Upper lobe of left lung (tissue), 6 donors: Measurements from ENCODE around the gene HOMER1. TPM values are rescaled to one million over a fixed set of nuclear protein-coding genes. Genes with fewer than 3 reads are reported as not detected.

Experiments
- ATAC-seq, 2 donors: fragments of 200-7000 bp; cut with Tn5 transposase; one replicate each; pipeline ENCODE4 v1.9.1; 2022; ENCODE audit warnings: mild to moderate bottlenecking in 2 of 2, moderate library complexity in 2 of 2; ENCODE audit not compliant: low FRiP score in 2 of 2
- DNase-seq, 2 donors: peaks; one replicate each; pipeline ENCODE4 v3.0.0-alpha.2; 2019 to 2020
- H3K27ac ChIP-seq, 4 donors: fragments of 200-600 bp; sonication (generic); one replicate each; pipeline ENCODE4 v1.5.1; 2016 to 2019
- H3K27me3 ChIP-seq, 4 donors: fragments of 200-600 bp; sonication (generic); one replicate each; pipeline ENCODE4 v1.5.1; 2017 to 2019
- H3K36me3 ChIP-seq, 4 donors: fragments of 200-600 bp; sonication (generic); one replicate each; pipeline ENCODE4 v1.5.1; 2016 to 2019
- H3K4me1 ChIP-seq, 4 donors: fragments of 200-600 bp; sonication (generic); one replicate each; pipeline ENCODE4 v1.5.1; 2018 to 2019
- H3K4me3 ChIP-seq, 4 donors: fragments of 200-600 bp; sonication (generic); one replicate each; pipeline ENCODE4 v1.5.1; 2017 to 2019; ENCODE audit warnings: mild to moderate bottlenecking in 2 of 4, moderate library complexity in 1 of 4
- H3K9me3 ChIP-seq, 4 donors: fragments of 200-600 bp; sonication (generic); one replicate each; pipeline ENCODE4 v1.5.1; 2018 to 2019
- EP300 ChIP-seq, 4 donors: sonication (generic); formaldehyde crosslinking; IDR thresholded peaks; one replicate each; pipeline ENCODE4 v1.5.1; 2017; ENCODE audit warnings: antibody characterized with exemption in 4 of 4, control low read depth in 2 of 4
- POLR2A ChIP-seq, 4 donors: fragments of 450-650 bp; IDR thresholded peaks; one replicate each; pipeline ENCODE4 v1.5.1; 2016 to 2017; ENCODE audit warnings: antibody characterized with exemption in 4 of 4, mild to moderate bottlenecking in 2 of 4
- POLR2AphosphoS5 ChIP-seq, 2 donors: sonication (generic); formaldehyde crosslinking; IDR thresholded peaks; one replicate each; pipeline ENCODE4 v1.5.1; 2017; ENCODE audit warnings: antibody characterized with exemption in 2 of 2
- WGBS, 2 donors: methylation state at CpG; one replicate each; pipeline ENCODE4 v1.1.5; 2017 to 2018; 5-methylcytosine and 5-hydroxymethylcytosine counted together
- total RNA-seq, 6 donors: library from RNA; depleted of rRNA in 4 of 6; stranded (reverse); fragments of >200 nt in 4 of 6; gene quantifications; one replicate each; pipeline versions ENCODE4 v1.1.0 to v1.2.1, GENCODE V29; 2016 to 2021
- TF ChIP-seq, protein P1 (sequence below), 6 experiments: fragments of 450-650 bp in 4 of 6; fragments of 200-600 bp in 2 of 6; sonication (generic) in 2 of 6; IDR thresholded peaks; one replicate each; pipeline ENCODE4 v1.5.1; 2016 to 2019; ENCODE audit warnings: antibody characterized with exemption in 6 of 6
- donor health status: DM: no; HTN: no; CAD: no; lungs with moderate emphysema.
- donor health status: DM: no; HTN: yes; CAD: no; lungs with severe emphysema.

HOMER1 gene
- total RNA-seq, 6 donors from 2014 or later, result 5.2 to 22.0 (median 9.7) TPM

DNA sequence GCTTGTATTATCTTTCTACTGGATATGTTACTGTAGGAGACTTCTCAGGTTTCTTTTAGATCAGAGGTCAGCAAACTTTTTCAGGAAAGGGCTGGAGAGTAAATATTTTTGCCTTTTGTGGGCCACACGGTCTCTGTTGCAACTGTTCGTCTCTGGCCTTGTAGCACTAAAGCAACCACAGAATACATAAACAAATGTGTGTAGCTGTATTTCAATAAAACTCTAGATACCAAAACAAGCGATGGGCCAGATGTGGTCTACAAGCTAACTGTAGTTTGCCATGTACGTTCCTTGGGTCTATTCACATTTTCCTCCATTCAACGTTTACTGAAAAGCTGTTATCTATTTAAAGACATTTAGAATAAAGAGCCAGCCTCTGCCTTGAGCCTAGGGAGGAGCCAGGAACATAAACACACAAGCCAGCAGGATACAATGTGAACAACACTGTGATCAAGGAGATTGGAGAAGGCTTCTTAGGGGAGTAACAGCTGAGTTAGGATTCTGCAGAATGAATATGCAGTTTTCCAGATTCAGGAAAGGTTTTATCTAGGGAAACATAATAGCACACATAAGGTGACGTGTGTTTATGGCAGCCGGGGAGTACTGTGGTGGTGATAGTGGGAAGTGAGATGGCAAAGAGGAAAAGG is 33.0 kb upstream of the HOMER1 start:
- TF ChIP-seq POLR2A (IDR thresholded peaks at IDR 0.05) (no peak), POLR2AphosphoS5 (IDR thresholded peaks at IDR 0.05) (no peak), EP300 (IDR thresholded peaks at IDR 0.05) (no peak)
- TF ChIP-seq, protein P1, sequence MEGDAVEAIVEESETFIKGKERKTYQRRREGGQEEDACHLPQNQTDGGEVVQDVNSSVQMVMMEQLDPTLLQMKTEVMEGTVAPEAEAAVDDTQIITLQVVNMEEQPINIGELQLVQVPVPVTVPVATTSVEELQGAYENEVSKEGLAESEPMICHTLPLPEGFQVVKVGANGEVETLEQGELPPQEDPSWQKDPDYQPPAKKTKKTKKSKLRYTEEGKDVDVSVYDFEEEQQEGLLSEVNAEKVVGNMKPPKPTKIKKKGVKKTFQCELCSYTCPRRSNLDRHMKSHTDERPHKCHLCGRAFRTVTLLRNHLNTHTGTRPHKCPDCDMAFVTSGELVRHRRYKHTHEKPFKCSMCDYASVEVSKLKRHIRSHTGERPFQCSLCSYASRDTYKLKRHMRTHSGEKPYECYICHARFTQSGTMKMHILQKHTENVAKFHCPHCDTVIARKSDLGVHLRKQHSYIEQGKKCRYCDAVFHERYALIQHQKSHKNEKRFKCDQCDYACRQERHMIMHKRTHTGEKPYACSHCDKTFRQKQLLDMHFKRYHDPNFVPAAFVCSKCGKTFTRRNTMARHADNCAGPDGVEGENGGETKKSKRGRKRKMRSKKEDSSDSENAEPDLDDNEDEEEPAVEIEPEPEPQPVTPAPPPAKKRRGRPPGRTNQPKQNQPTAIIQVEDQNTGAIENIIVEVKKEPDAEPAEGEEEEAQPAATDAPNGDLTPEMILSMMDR (IDR thresholded peaks at IDR 0.05), result no peak
- no peak for ATAC-seq
- Histone ChIP-seq H3K27me3 (no peaks in the 10 kb centered on the region), H3K4me3 (no peak overlapping the region), H3K9me3 (no peaks in the 10 kb centered on the region), H3K27ac (peak overlapping the region in 3 of 4 donors; percentile 2 to 58 (median 38)), H3K36me3 (no peaks in the 10 kb centered on the region), H3K4me1 (peaks cover 0 to 11% (median 0%) of the 10 kb centered on the region in 4 donors)
- DNase-seq, result no peak
- 51 to 65% methylated on average over 7 of the region's 7 CpGs for WGBS, 2 donors

DNA sequence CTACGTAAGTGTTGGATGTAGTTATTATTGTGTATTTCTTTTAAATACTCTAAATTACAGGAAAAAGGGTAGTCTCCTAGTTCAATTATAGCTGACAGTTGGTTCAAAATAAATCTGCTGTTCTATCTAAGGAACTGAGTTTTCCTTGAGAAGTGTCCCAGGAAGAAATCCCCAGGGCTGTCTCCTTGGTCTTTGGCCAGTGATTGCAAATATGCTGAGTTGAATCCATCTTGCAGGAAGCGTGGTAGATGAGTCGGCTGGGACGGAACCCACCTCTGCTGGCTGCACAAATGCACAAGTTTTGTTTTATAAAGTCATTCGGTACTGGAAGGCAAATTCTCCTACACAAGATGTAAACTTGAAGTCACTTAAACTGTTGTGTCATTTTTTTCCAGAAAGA is 30.2 kb upstream of the HOMER1 start:
- no peak for DNase-seq
- ATAC-seq, result no peak
- Histone ChIP-seq H3K27me3 (no peaks in the 10 kb centered on the region), H3K36me3 (no peaks in the 10 kb centered on the region), H3K9me3 (no peaks in the 10 kb centered on the region), H3K4me1 (peaks cover 0 to 11% (median 0%) of the 10 kb centered on the region in 4 donors), H3K27ac (no peak overlapping the region), H3K4me3 (no peak overlapping the region)
- TF ChIP-seq POLR2A (IDR thresholded peaks at IDR 0.05), result no peak
- no peak for TF ChIP-seq EP300 (IDR thresholded peaks at IDR 0.05)
- TF ChIP-seq POLR2AphosphoS5 (IDR thresholded peaks at IDR 0.05), result no peak
- TF ChIP-seq, protein P1 (IDR thresholded peaks at IDR 0.05), result no peak
- WGBS, 2 donors, result 85 to 86% methylated on average over 5 of the region's 5 CpGs

DNA sequence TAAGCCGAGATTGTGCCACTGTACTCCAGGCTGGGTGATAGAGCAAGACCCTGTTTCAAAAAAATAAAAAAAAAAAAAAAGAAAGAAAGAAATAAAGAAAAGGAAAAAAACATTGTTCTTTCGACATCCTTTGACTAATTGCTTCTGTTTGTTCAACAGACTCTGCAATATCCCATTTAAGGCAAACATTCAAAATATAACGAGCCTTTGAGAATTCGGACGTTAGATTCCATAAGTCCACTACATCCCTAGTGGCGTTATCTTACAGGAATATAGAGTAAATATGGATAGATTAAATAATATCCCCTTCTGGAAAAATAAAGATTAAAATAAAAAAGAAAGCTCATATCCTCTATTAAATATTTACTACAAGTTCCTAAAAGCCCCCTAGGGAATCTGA is 27.0 kb upstream of the HOMER1 start:
- 79 to 80% methylated on average over 6 of the region's 6 CpGs for WGBS, 2 donors
- TF ChIP-seq, protein P1 (IDR thresholded peaks at IDR 0.05), result no peak
- no peak for TF ChIP-seq POLR2AphosphoS5 (IDR thresholded peaks at IDR 0.05)
- TF ChIP-seq EP300 (IDR thresholded peaks at IDR 0.05), result no peak
- no peak for TF ChIP-seq POLR2A (IDR thresholded peaks at IDR 0.05)
- no peak overlapping the region for H3K27ac ChIP-seq
- no peaks in the 10 kb centered on the region for H3K27me3 ChIP-seq
- ATAC-seq (no peak), DNase-seq (no peak)
- H3K36me3 ChIP-seq, result no peaks in the 10 kb centered on the region
- no peaks in the 10 kb centered on the region for H3K9me3 ChIP-seq
- no peaks in the 10 kb centered on the region for H3K4me1 ChIP-seq
- H3K4me3 ChIP-seq, result no peak overlapping the region

DNA sequence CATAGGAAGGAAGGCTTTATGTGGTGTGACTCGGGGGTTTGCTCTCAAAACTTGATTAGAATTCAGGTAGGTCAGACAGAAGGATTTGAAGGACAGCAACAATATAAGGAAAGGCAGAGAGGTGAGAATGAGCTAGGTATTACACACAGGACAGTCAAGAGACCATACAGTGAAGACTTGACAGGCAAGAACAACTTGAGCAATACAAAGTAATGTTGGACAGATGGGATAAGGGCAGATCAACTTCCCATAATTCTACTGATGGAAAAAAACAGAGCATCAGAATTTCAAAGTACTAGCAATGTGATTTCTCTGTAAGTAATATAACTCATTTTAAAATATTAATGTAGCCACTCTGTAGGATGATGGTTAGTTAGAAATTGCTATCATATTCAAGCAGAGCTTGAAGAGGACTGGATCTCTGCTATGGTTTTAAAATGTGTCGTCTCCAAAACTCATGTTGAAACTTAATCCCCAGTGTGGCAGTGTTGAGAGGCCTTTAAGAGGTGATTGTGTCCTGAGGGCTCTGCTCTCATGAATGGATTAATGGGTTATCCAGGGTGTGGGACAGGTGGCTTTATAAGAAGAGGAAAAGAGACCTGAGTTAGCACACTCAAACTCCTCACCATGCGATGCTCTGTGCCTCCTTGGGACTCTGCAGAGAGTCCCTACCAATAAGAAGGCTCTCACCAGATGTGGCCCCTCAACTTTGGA is 22.4 kb upstream of the HOMER1 start:
- no peak for TF ChIP-seq EP300 (IDR thresholded peaks at IDR 0.05)
- no peak for TF ChIP-seq POLR2AphosphoS5 (IDR thresholded peaks at IDR 0.05)
- no peak for TF ChIP-seq POLR2A (IDR thresholded peaks at IDR 0.05)
- TF ChIP-seq, protein P1 (IDR thresholded peaks at IDR 0.05), result no peak

More for the DNA sequence above, 22.4 kb upstream of the HOMER1 start:
- DNase-seq (no peak), ATAC-seq (no peak)
- no peak overlapping the region for H3K27ac ChIP-seq
- no peak overlapping the region for H3K4me3 ChIP-seq
- H3K4me1 ChIP-seq, result no peaks in the 10 kb centered on the region
- 54 to 71% methylated on average over 3 of the region's 3 CpGs for WGBS, 2 donors
- H3K9me3 ChIP-seq, result no peaks in the 10 kb centered on the region
- H3K36me3 ChIP-seq, result no peaks in the 10 kb centered on the region
- no peaks in the 10 kb centered on the region for H3K27me3 ChIP-seq
